Effector CD4-positive, alpha-beta T cell (primary cell): Measurements from ENCODE around the gene CHIC2.
"Not testable (repeated sequence)": the region's sequence is repeated elsewhere in the genome, so short reads cannot be mapped to it uniquely, and the experiment has no call there.

Experiments
- DNase-seq: peaks from one replicate; pipeline ENCODE4 v3.0.0-alpha.2; 2020

Gene CHIC2

GRCh38 chr4:54056360-54056759 is 8.0 kb downstream of the CHIC2 start:
- no peak for DNase-seq

GRCh38 chr4:54055494-54055893 is 8.9 kb downstream of the CHIC2 start:
- no peak for DNase-seq

GRCh38 chr4:54054501-54054900 is 9.9 kb downstream of the CHIC2 start:
- no peak for DNase-seq

- not testable (repeated sequence) for DNase-seq
Observed at GRCh38 chr4:54053322-54053721, 11.1 kb downstream of the CHIC2 start.

GRCh38 chr4:54050214-54050904 is 14.0 kb downstream of the CHIC2 start:
- DNase-seq, result no peak

- not testable (repeated sequence) for DNase-seq
Observed at GRCh38 chr4:54043630-54044029, 20.8 kb downstream of the CHIC2 start.

- no peak for DNase-seq
Observed at GRCh38 chr4:54041933-54042332, 22.5 kb downstream of the CHIC2 start.

GRCh38 chr4:54041100-54041499 is 23.3 kb downstream of the CHIC2 start:
- no peak for DNase-seq

- no peak for DNase-seq
Observed at GRCh38 chr4:54038056-54038455, 26.3 kb downstream of the CHIC2 start.

- DNase-seq, result no peak
Observed at GRCh38 chr4:54036184-54036583, 28.2 kb downstream of the CHIC2 start.

GRCh38 chr4:54032558-54033135 is 31.8 kb downstream of the CHIC2 start:
- DNase-seq, result no peak

- DNase-seq, result no peak
Observed at GRCh38 chr4:54027311-54027710, 37.1 kb downstream of the CHIC2 start.

- DNase-seq, result no peak
Observed at GRCh38 chr4:54025582-54025981, 38.8 kb downstream of the CHIC2 start.

GRCh38 chr4:54023019-54023418 is 41.4 kb downstream of the CHIC2 start:
- not testable (repeated sequence) for DNase-seq

- no peak for DNase-seq
Observed at GRCh38 chr4:54017974-54018373, 46.4 kb downstream of the CHIC2 start.

- no peak for DNase-seq
Observed at GRCh38 chr4:54017308-54017707, 47.1 kb downstream of the CHIC2 start.

- no peak for DNase-seq
Observed at GRCh38 chr4:54016504-54016903, 47.9 kb downstream of the CHIC2 start.

GRCh38 chr4:54015423-54016030 is 48.9 kb downstream of the CHIC2 start:
- no peak for DNase-seq

GRCh38 chr4:54014666-54015160 is 49.7 kb downstream of the CHIC2 start:
- DNase-seq, result no peak

GRCh38 chr4:54011201-54011600 is 53.2 kb downstream of the CHIC2 start:
- no peak for DNase-seq

GRCh38 chr4:54006755-54007154 is 57.6 kb downstream of the CHIC2 start:
- DNase-seq, result no peak

- no peak for DNase-seq
Observed at GRCh38 chr4:54005475-54005874, 58.9 kb downstream of the CHIC2 start.

- DNase-seq, result no peak
Observed at GRCh38 chr4:54004463-54004862, 59.9 kb downstream of the CHIC2 start.

GRCh38 chr4:54001668-54002365 is 62.6 kb downstream of the CHIC2 start:
- DNase-seq, result no peak
